Osteocyte (in vitro differentiated cells): ENCODE measurements around the gene QPRT. TPM values are rescaled to one million over a fixed set of nuclear protein-coding genes. Genes with fewer than 3 reads are reported as not detected.

Experiments used
- DNase-seq: peaks from one replicate; pipeline ENCODE4 v3.0.0; 2021; ENCODE audit warnings: mixed read lengths; ENCODE audit not compliant: unreplicated experiment; ENCODE audit errors: extremely low spot score
- H3K27ac Mint-ChIP-seq: one replicate; pipeline ENCODE4 v1.8.0; 2021; ENCODE audit warnings: mild to moderate bottlenecking, mixed read lengths; ENCODE audit not compliant: unreplicated experiment
- H3K27me3 Mint-ChIP-seq: one replicate; pipeline ENCODE4 v1.8.0; 2021; ENCODE audit warnings: mixed read lengths; ENCODE audit not compliant: unreplicated experiment
- H3K36me3 Mint-ChIP-seq: one replicate; pipeline ENCODE4 v1.8.0; 2021; ENCODE audit warnings: mixed read lengths; ENCODE audit not compliant: unreplicated experiment
- H3K4me1 Mint-ChIP-seq: one replicate; pipeline ENCODE4 v1.8.0; 2021; ENCODE audit warnings: mixed read lengths; ENCODE audit not compliant: unreplicated experiment
- H3K4me3 Mint-ChIP-seq: one replicate; pipeline ENCODE4 v1.8.0; 2021; ENCODE audit warnings: mild to moderate bottlenecking, moderate library complexity, mixed read lengths; ENCODE audit not compliant: unreplicated experiment
- H3K9me3 Mint-ChIP-seq: one replicate; pipeline ENCODE4 v1.8.0; 2021; ENCODE audit warnings: mixed read lengths; ENCODE audit not compliant: unreplicated experiment
- CTCF ChIP-seq: fragments of 200-600 bp; sonication (generic); IDR thresholded peaks from 2 replicates; pipeline ENCODE4 v1.5.0; 2021; ENCODE audit warnings: antibody characterized with exemption, mild to moderate bottlenecking, moderate library complexity
- total RNA-seq: library from RNA; stranded (reverse); gene quantifications from 2 replicates; pipeline ENCODE4 v1.2.1, GENCODE V29; 2021

Gene QPRT
- total RNA-seq, 1 donor from 2014 or later: 23.5 TPM

DNA sequence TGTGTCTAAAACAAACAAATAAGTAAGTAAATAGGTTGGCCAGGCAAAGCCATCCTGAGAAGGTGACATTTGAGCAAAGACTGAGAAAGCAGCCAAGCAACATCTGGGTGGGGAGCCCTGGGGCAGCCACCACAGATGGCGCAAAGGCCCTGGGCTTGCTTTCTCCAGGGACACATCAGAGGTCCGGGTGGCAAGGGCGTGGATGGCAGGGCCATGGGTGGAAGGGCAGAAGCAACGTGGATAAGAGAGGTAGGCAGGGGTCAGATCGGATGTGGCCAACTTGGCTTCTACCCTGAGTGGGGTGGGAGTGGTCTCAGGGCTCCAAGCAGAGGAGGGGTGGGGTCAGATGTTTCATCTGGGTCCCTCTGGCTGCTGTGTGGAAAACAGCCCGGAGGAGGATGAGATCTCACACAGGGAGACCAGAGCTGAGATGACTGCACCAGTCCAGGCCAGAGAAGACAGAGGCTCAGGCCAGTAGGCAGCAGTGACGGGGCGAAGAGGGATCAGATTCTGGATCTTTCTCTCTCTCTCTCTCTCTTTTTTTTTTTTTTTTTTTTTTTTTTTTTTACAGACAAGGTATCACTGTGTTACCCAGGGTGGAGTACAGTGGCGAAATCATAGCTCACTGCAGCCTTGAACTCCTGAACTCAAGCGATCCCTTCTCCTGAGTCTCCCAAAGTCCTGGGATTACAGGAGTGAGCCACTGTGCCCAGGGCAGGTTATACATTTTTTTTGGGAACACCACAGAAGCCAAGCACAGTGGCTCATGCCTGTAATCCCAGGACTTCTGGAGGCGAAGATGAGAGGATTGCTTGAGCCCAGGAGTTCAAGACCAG, 22.1 kb upstream of the QPRT start:
- Mint-ChIP-seq H3K9me3 (no peaks in the 10 kb centered on the region), H3K4me1 (no peaks in the 10 kb centered on the region), H3K4me3 (no peak overlapping the region), H3K27me3 (peaks cover 2% of the 10 kb centered on the region), H3K27ac (no peak overlapping the region), H3K36me3 (no peaks in the 10 kb centered on the region)
- TF ChIP-seq CTCF: no peak
- DNase-seq: no peak

DNA sequence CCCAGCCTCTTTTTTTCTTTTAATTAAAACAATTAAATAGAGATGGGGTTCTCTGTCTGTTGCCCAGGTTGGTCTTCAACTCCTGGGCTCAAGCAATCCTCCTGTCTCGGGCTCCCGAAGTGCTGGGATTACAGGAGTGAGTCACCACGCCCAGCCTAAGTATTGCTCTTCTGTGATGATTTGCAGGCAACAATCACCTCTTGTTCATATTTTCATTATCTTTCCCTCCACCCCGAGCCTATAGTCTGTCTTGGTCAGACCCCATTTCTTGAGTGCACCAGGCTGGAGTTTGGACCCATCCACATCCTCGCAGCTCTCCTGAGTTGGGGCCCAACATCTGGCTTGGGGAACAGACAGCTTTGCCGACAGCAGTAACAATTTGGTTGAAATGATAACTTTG, 20.3 kb upstream of the QPRT start:
- no peaks in the 10 kb centered on the region for H3K27me3 Mint-ChIP-seq
- no peak overlapping the region for H3K27ac Mint-ChIP-seq
- H3K4me3 Mint-ChIP-seq: no peak overlapping the region
- no peaks in the 10 kb centered on the region for H3K9me3 Mint-ChIP-seq
- no peaks in the 10 kb centered on the region for H3K36me3 Mint-ChIP-seq
- H3K4me1 Mint-ChIP-seq: no peaks in the 10 kb centered on the region
- DNase-seq: no peak
- TF ChIP-seq CTCF: no peak

DNA sequence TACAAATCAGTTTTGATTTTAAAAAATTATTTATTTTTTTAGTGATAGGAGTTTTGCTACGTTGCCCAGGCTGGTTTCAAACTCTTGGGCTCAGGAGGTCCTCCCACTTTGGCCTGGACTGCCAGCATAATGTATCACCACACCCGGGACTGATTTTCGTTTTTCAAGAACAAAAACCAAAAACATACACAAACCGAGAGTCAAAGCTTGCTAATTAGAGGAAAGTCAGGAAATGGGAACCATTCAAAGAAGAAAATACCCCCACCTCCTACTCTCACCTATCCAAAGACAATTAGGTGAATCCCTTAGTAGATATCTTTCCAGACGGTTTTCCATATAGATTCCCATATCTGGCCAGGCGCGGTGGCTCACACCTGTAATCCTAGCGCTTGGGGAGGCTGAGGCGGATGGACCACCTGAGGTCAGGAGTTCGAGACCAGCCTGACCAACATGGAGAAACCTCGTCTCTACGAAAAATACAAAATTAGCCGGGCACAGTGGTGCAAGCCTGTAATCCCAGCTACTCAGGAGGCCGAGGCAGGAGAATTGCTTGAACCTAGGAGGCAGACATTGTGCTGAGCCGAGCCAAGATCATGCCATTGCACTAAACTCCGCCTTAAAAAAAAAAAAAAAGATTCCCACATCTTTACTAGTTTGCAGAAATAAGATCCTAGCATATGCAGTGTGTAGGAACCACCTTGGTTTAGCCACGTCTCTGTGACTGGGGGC, 16.8 kb upstream of the QPRT start:
- no peaks in the 10 kb centered on the region for H3K36me3 Mint-ChIP-seq
- TF ChIP-seq CTCF: no peak
- peaks cover 4% of the 10 kb centered on the region for H3K27me3 Mint-ChIP-seq
- peaks cover 7% of the 10 kb centered on the region for H3K4me1 Mint-ChIP-seq
- H3K27ac Mint-ChIP-seq: no peak overlapping the region
- DNase-seq: no peak
- no peaks in the 10 kb centered on the region for H3K9me3 Mint-ChIP-seq
- no peak overlapping the region for H3K4me3 Mint-ChIP-seq

DNA sequence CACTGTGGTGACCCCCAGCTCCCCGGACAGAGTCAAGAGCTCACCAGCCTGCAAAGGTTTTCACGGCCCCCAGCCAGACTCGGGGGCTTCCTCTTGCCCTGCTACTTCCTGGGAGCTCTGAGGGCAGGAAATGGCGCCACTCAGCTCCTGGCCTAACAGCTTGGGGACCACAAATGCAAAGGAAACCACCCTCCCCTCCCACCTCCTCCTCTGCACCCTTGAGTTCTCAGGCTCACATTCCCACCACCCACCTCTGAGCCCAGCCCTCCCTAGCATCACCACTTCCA, 16.3 kb upstream of the QPRT start:
- H3K27ac Mint-ChIP-seq: no peak overlapping the region
- H3K4me1 Mint-ChIP-seq: peaks cover 7% of the 10 kb centered on the region
- no peaks in the 10 kb centered on the region for H3K9me3 Mint-ChIP-seq
- no peak for DNase-seq
- TF ChIP-seq CTCF: no peak
- peaks cover 4% of the 10 kb centered on the region for H3K27me3 Mint-ChIP-seq
- H3K36me3 Mint-ChIP-seq: no peaks in the 10 kb centered on the region
- no peak overlapping the region for H3K4me3 Mint-ChIP-seq

- Mint-ChIP-seq H3K36me3 (no peaks in the 10 kb centered on the region), H3K4me1 (peaks cover 7% of the 10 kb centered on the region), H3K27ac (no peak within 1 kb of the TSS), H3K4me3 (no peak within 1 kb of the TSS), H3K9me3 (no peaks in the 10 kb centered on the region), H3K27me3 (peaks cover 4% of the 10 kb centered on the region)
- DNase-seq: no peak
- no peak for TF ChIP-seq CTCF
Observed at GRCh38 chr16:29663016-29663806, 15.8 kb upstream of the QPRT start, which contains the start of gene SPN. Gene SPN, plus strand, starts transcription at chr16:29663247. Its CDS starts 482 bp downstream, at chr16:29663729.
